H1 (cell line): Measurements from ENCODE around the gene MMEL1. TPM values are rescaled to one million over a fixed set of nuclear protein-coding genes. Genes with fewer than 3 reads are reported as not detected.

Source experiments
- CTCF ChIA-PET: fragments of 300-600 bp; sonication (Branson Sonifier 250); formaldehyde crosslinking; loops from one replicate; lab custom pipeline; 2021; ENCODE audit not compliant: partially characterized antibody; lab: Charles Lee
- POLR2A ChIA-PET: fragments of 300-600 bp; sonication (Branson Sonifier 250); formaldehyde crosslinking; loops from one replicate; lab custom pipeline; 2021; ENCODE audit warnings: inconsistent platforms; ENCODE audit not compliant: partially characterized antibody; lab: Charles Lee
- DNase-seq, 2 experiments: peaks; one replicate each; pipeline versions ENCODE4 v3.0.0 to v3.0.0-alpha.2; 2010 to 2022; ENCODE audit warnings: low spot score in 2 of 2, low read depth in 1 of 2, mixed read lengths in 1 of 2
- FAIRE-seq: peaks from 2 replicates; lab custom pipeline; 2011; peaks lifted over from hg19 to GRCh38; lab: Jason Lieb, UNC
- H2AFZ ChIP-seq: 2 replicates; pipeline ENCODE4 v1.8.1; 2012; ENCODE audit warnings: low read length, inconsistent platforms
- H2AK5ac ChIP-seq: 2 replicates; pipeline ENCODE4 v1.6.1; 2013; ENCODE audit warnings: low read depth, low read length
- H2BK120ac ChIP-seq: replicated peaks from 2 replicates; pipeline ENCODE3; 2013; ENCODE audit warnings: low read depth, low read length, inconsistent platforms
- H2BK12ac ChIP-seq: 2 replicates; pipeline ENCODE4 v1.6.1; 2013; ENCODE audit warnings: low read depth, low read length
- H2BK15ac ChIP-seq: 2 replicates; pipeline ENCODE4 v1.6.1; 2013; ENCODE audit warnings: low read length
- H2BK20ac ChIP-seq: 2 replicates; pipeline ENCODE4 v1.6.1; 2013; ENCODE audit warnings: low read length
- H2BK5ac ChIP-seq: 2 replicates; pipeline ENCODE4 v1.6.1; 2013; ENCODE audit warnings: low read depth, low read length
- H3K14ac ChIP-seq: 2 replicates; pipeline ENCODE4 v1.6.1; 2013; ENCODE audit warnings: inconsistent platforms; ENCODE audit not compliant: insufficient read length
- H3K18ac ChIP-seq: 2 replicates; pipeline ENCODE4 v1.6.1; 2013; ENCODE audit warnings: low read length; ENCODE audit errors: extremely low read depth
- H3K23ac ChIP-seq: 2 replicates; pipeline ENCODE4 v1.6.1; 2013; ENCODE audit warnings: inconsistent platforms; ENCODE audit not compliant: insufficient read length
- H3K23me2 ChIP-seq: 2 replicates; pipeline ENCODE4 v1.6.1; 2013; ENCODE audit warnings: low read depth, low read length
- H3K27ac ChIP-seq: 2 replicates; pipeline ENCODE4 v1.6.1; 2011; ENCODE audit warnings: low read depth, low read length, inconsistent platforms
- H3K27me3 ChIP-seq, 4 experiments: replicated peaks in 1 of 4; 1 replicate in 1 of 4; 2 replicates in 3 of 4; pipeline versions ENCODE4 v1.6.1 to v1.8.1; 2011 to 2013; ENCODE audit warnings: low read length in 3 of 4, mild to moderate bottlenecking in 3 of 4, inconsistent platforms in 2 of 4, mixed read lengths in 2 of 4, moderate library complexity in 1 of 4; ENCODE audit not compliant: control insufficient read depth in 3 of 4, insufficient read depth in 3 of 4; ENCODE audit errors: extremely low read depth in 1 of 4
- H3K36me3 ChIP-seq, 4 experiments: 2 replicates each; pipeline versions ENCODE4 v1.6.1 to v1.8.1; 2011 to 2013; ENCODE audit warnings: mild to moderate bottlenecking in 4 of 4, low read length in 3 of 4, moderate library complexity in 2 of 4, control low read depth in 1 of 4, inconsistent platforms in 1 of 4; ENCODE audit not compliant: insufficient read depth in 4 of 4, control insufficient read depth in 2 of 4
- H3K4ac ChIP-seq: replicated peaks from 2 replicates; pipeline ENCODE3; 2013; ENCODE audit warnings: low read length, low read depth, mixed read lengths, inconsistent platforms; ENCODE audit not compliant: insufficient read length
- H3K4me1 ChIP-seq, 4 experiments: replicated peaks in 1 of 4; 1 replicate in 1 of 4; 2 replicates in 3 of 4; pipeline versions ENCODE4 v1.6.1 to v1.8.1; 2011 to 2013; ENCODE audit warnings: low read length in 3 of 4, inconsistent platforms in 2 of 4, mixed read lengths in 1 of 4; ENCODE audit not compliant: insufficient read depth in 4 of 4, control insufficient read depth in 3 of 4
- H3K4me2 ChIP-seq, 2 experiments: 2 replicates each; pipeline versions ENCODE4 v1.6.1 to v1.8.1; 2011 to 2013; ENCODE audit warnings: low read depth in 2 of 2, low read length in 2 of 2, control low read depth in 1 of 2, inconsistent platforms in 1 of 2, mild to moderate bottlenecking in 1 of 2; ENCODE audit not compliant: insufficient read depth in 1 of 2
- H3K4me3 ChIP-seq, 4 experiments: fragments of 200-600, 300-600 bp in 1 of 4; sonication (generic), shearing (Covaris generic), sonication (Bioruptor Twin) in 1 of 4; 2 replicates each; pipeline versions ENCODE4 v1.5.1 to v1.8.1; 2011 to 2016; ENCODE audit warnings: low read length in 4 of 4, low read depth in 3 of 4, control low read depth in 2 of 4, inconsistent platforms in 2 of 4, mild to moderate bottlenecking in 2 of 4, mixed read lengths in 1 of 4, moderate library complexity in 1 of 4; ENCODE audit not compliant: insufficient read depth in 2 of 4; ENCODE audit errors: extremely low read depth in 1 of 4
- H3K56ac ChIP-seq: replicated peaks from 2 replicates; pipeline ENCODE3; 2013; ENCODE audit warnings: low read depth, mild to moderate bottlenecking, mixed read lengths, low read length, inconsistent platforms; ENCODE audit not compliant: insufficient read length
- H3K79me1 ChIP-seq: 2 replicates; pipeline ENCODE4 v1.6.1; 2013; ENCODE audit warnings: low read depth, low read length, control low read depth
- H3K79me2 ChIP-seq, 2 experiments: 2 replicates each; pipeline versions ENCODE4 v1.6.1 to v1.8.1; 2012 to 2013; ENCODE audit warnings: low read length in 2 of 2, mild to moderate bottlenecking in 2 of 2, inconsistent platforms in 1 of 2; ENCODE audit not compliant: insufficient read depth in 2 of 2, control insufficient read depth in 1 of 2
- H3K9ac ChIP-seq, 4 experiments: replicated peaks in 1 of 4; 1 replicate in 1 of 4; 2 replicates in 3 of 4; pipeline versions ENCODE4 v1.6.1 to v1.8.1; 2011 to 2013; ENCODE audit warnings: low read depth in 3 of 4, low read length in 3 of 4, control low read depth in 2 of 4, mild to moderate bottlenecking in 2 of 4, moderate library complexity in 2 of 4, inconsistent platforms in 1 of 4; ENCODE audit errors: extremely low read depth in 1 of 4
- H3K9me3 ChIP-seq, 2 experiments: 2 replicates each; pipeline versions ENCODE4 v1.6.1 to v1.8.1; 2012 to 2013; ENCODE audit warnings: mild to moderate bottlenecking in 2 of 2, moderate library complexity in 2 of 2, control low read depth in 1 of 2, inconsistent platforms in 1 of 2, low read depth in 1 of 2, low read length in 1 of 2, mixed read lengths in 1 of 2; ENCODE audit not compliant: insufficient read depth in 2 of 2
- H4K20me1 ChIP-seq, 2 experiments: replicated peaks in 1 of 2; 2 replicates each; pipeline versions ENCODE3 to v1.8.1; 2011 to 2013; ENCODE audit warnings: inconsistent platforms in 2 of 2, low read length in 2 of 2, mild to moderate bottlenecking in 1 of 2; ENCODE audit not compliant: insufficient read depth in 2 of 2, control insufficient read depth in 1 of 2
- H4K5ac ChIP-seq: 2 replicates; pipeline ENCODE4 v1.6.1; 2013; ENCODE audit warnings: low read length, low read depth, mixed read lengths, inconsistent platforms; ENCODE audit not compliant: insufficient read length
- H4K8ac ChIP-seq: 2 replicates; pipeline ENCODE4 v1.8.0; 2013; ENCODE audit warnings: mild to moderate bottlenecking, moderate library complexity, low read length, inconsistent platforms; ENCODE audit not compliant: insufficient read depth; ENCODE audit errors: extremely low read depth
- H4K91ac ChIP-seq: replicated peaks from 2 replicates; pipeline ENCODE3; 2013; ENCODE audit warnings: low read length, mixed read lengths, inconsistent platforms; ENCODE audit not compliant: insufficient read length
- CBX8 ChIP-seq: fragments of 300-800, 300-1000 bp; sonication (generic); IDR thresholded peaks from 2 replicates; pipeline ENCODE4 v1.7.1; 2016; ENCODE audit warnings: low read depth, low read length, borderline replicate concordance
- EGR1 ChIP-seq: IDR thresholded peaks from 2 replicates; pipeline ENCODE4 v1.6.1; 2011; ENCODE audit warnings: low read depth, low read length, borderline replicate concordance
- FOSL1 ChIP-seq: IDR thresholded peaks from 2 replicates; pipeline ENCODE4 v1.6.1; 2011; ENCODE audit warnings: mild to moderate bottlenecking, low read depth, low read length, moderate library complexity; ENCODE audit not compliant: insufficient read depth
- POLR2A ChIP-seq, 2 experiments: IDR thresholded peaks; 1 replicate in 1 of 2; 2 replicates in 1 of 2; pipeline ENCODE4 v1.6.1; 2011; ENCODE audit warnings: low read depth in 2 of 2, low read length in 2 of 2, mild to moderate bottlenecking in 2 of 2; ENCODE audit errors: control extremely low read depth in 1 of 2
- SIRT6 ChIP-seq: IDR thresholded peaks from one replicate; pipeline ENCODE4 v1.7.1; 2012; ENCODE audit warnings: low read length, inconsistent platforms
- USF2 ChIP-seq: IDR thresholded peaks from 2 replicates; pipeline ENCODE4 v1.6.1; 2011; ENCODE audit warnings: low read length, improper control_type of control experiment
- YY1 ChIP-seq: IDR thresholded peaks from 2 replicates; pipeline ENCODE4 v1.6.1; 2011; ENCODE audit warnings: low read depth, mild to moderate bottlenecking, low read length
- WGBS, 2 experiments: shearing (Covaris generic) in 1 of 2; methylation state at CpG; one replicate each; pipeline versions ENCODE4 v1.1.6 to v1.1.7; 2013 to 2015; ENCODE audit warnings: low lambda C conversion rate in 2 of 2, mixed read lengths in 2 of 2, inconsistent platforms in 1 of 2, low coverage in 1 of 2, missing lambda C conversion rate in 1 of 2; ENCODE audit not compliant: insufficient replicate concordance in 2 of 2, insufficient coverage in 1 of 2, insufficient read length in 1 of 2; ENCODE audit errors: extremely low coverage in 1 of 2, missing lambda C conversion rate in 1 of 2; 5-methylcytosine and 5-hydroxymethylcytosine counted together
- polyA plus RNA-seq, 7 experiments: library from polyadenylated mRNA; depleted of rRNA in 3 of 7; stranded (reverse) in 5 of 7; unstranded in 2 of 7; fragments of >200 nt in 5 of 7; fragments of 200-250 nt in 2 of 7; gene quantifications; 1 replicate in 5 of 7; 2 replicates in 1 of 7; 4 replicates in 1 of 7; pipeline versions ENCODE4 v1.2.1 to v1.2.3, GENCODE V29; 2011 to 2013; ENCODE audit warnings: missing spikeins in 2 of 7, mixed read lengths in 2 of 7
- total RNA-seq: library from RNA; stranded (reverse); fragmentation: NEBNext Ultra II Directional; extraction: Animal tissue kit (Norgen Biotek cat#: 25700); gene quantifications from 2 replicates; pipeline ENCODE4 v1.2.1, GENCODE V29; 2021

MMEL1 gene
- total and polyA plus RNA-seq, 2 of the 8 experiments (the other 6 are each of a cell fraction or from before 2014, with no cell fraction given), result 0.91 to 1.7 TPM

- H3K23ac ChIP-seq, result no peak overlapping the region
- no peak overlapping the region for H2BK5ac ChIP-seq
- no peak overlapping the region for H4K8ac ChIP-seq
- no peak overlapping the region for H2BK20ac ChIP-seq
- H2BK15ac ChIP-seq, result no peak overlapping the region
- H3K36me3 ChIP-seq, result no peaks in the 10 kb centered on the region
- POLR2A ChIA-PET, result no interaction called here
- H3K4me1 ChIP-seq, result peaks cover 0 to 6% (median 0%) of the 10 kb centered on the region in 4 experiments; a peak in 2 of 7 replicates
- H3K18ac ChIP-seq, result no peak overlapping the region
- TF ChIP-seq YY1 (no peak), FOSL1 (no peak), POLR2A (IDR thresholded peaks at IDR 0.05; ENCODE audit: control extremely low read depth in 1 of 2, low read depth in 2 of 2, low read length in 2 of 2) (no peak), SIRT6 (no peak), USF2 (no peak), EGR1 (no peak), CBX8 (no peak)
- CTCF ChIA-PET, result interaction anchor here (0.6 to 0.8 kb wide), 2 partner anchors 10 to 22 kb away, joined by 3 to 4 read pairs; no protein-coding TSS in a partner anchor
- no peak overlapping the region for H3K9ac ChIP-seq
- no peaks in the 10 kb centered on the region for H3K27me3 ChIP-seq
- no peaks in the 10 kb centered on the region for H4K20me1 ChIP-seq
- no peak overlapping the region for H3K56ac ChIP-seq
- no peak overlapping the region for H3K4ac ChIP-seq
- no peak overlapping the region for H4K91ac ChIP-seq
- H4K5ac ChIP-seq, result no peak overlapping the region
- WGBS, 2 experiments, result 88% methylated on average over 8 of the region's 12 CpGs; no CpG with 5 or more reads in 1 of the 2 experiments
- H2AFZ ChIP-seq, result no peak overlapping the region
- DNase-seq, result no peak
- no peak for FAIRE-seq
- H3K14ac ChIP-seq, result no peak overlapping the region
- no peaks in the 10 kb centered on the region for H3K23me2 ChIP-seq
- H3K79me2 ChIP-seq, result no peaks in the 10 kb centered on the region
- H3K27ac ChIP-seq, result no peak overlapping the region
- H3K9me3 ChIP-seq, result no peaks in the 10 kb centered on the region; a peak in 1 of 4 replicates
- no peak overlapping the region for H2BK120ac ChIP-seq
- H2BK12ac ChIP-seq, result no peak overlapping the region
- H3K79me1 ChIP-seq, result no peaks in the 10 kb centered on the region
- H2AK5ac ChIP-seq, result no peak overlapping the region
- no peak overlapping the region for H3K4me3 ChIP-seq
- no peak overlapping the region for H3K4me2 ChIP-seq
Measured at GRCh38 chr1:2558420-2558819, 74.4 kb downstream of the MMEL1 start.
